ENCODE data around the gene IFNGR1. TPM values are rescaled to one million over a fixed set of nuclear protein-coding genes. Genes with fewer than 3 reads are reported as not detected.

The IFNGR1 gene
- total and polyA plus RNA-seq, 2 of the 13 experiments (the other 11 are each of a cell fraction or from before 2014, with no cell fraction given): 82.8 to 87.8 TPM

DNA sequence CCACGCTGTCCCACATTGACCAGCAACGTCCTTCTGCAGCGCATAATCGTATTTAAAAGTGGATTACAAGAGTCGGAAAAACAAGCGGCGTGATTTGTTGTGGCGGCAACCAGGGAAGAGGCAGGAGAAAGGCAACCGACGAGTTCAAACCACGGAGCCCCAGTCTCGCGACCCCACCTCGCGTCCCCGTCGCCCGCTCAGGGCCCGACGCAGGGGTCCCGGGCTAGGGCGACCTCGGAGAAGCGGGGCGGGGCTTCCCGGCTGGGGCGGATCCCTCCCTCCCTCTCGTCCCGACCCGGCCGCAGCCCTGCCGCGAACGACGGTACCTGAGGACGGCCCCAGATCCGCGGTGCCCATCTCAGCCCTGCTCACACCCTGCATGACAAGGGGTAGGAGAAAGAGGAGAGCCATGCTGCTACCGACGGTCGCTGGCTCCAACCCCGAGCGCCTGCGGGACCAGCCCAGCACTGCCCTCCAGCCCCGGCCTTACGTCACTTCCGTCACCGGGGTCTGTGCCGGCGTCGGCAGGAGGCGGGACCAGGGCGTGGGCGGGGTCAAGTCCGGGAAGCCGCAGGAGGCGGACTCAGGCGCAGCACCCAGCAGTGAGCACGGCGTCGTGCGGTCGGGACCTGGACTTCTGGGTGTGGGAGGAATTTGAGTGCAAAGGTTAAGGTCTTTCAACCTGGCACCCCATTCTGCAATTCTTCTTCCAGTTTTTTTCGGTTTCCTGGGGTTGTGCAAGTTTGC is at the start of gene IFNGR1 (continued):
- TF ChIP-seq HNF1B (CRISPR knock-in tag; IDR thresholded peaks at IDR 0.05) (peak; percentile 98), ATM (IDR thresholded peaks at IDR 0.05; ENCODE audit: borderline replicate concordance) (no peak), KLF13 (CRISPR knock-in tag; IDR thresholded peaks at IDR 0.05) (peak; percentile 54; the same call in 1 of the 2 replicates), PHF5A (CRISPR knock-in tag; IDR thresholded peaks at IDR 0.05; ENCODE audit: low read depth, unreplicated experiment) (peak; percentile 77), FOSL2 (CRISPR knock-in tag; IDR thresholded peaks at IDR 0.05) (peak; percentile 74; the same call in 1 of the 2 replicates), ESRRA (CRISPR knock-in tag; IDR thresholded peaks at IDR 0.05; ENCODE audit: low read depth) (peak; percentile 70; the same call in 1 of the 2 replicates), PAWR (CRISPR knock-in tag; IDR thresholded peaks at IDR 0.05; ENCODE audit: borderline replicate concordance) (no peak), FOXK2 (IDR thresholded peaks at IDR 0.05) (no peak), ZBTB7B (CRISPR knock-in tag; IDR thresholded peaks at IDR 0.05) (peak; percentile 84), ZBTB21 (CRISPR knock-in tag; IDR thresholded peaks at IDR 0.05) (0 out of 2 replicates have a peak, but pooled peaks have one; percentile 49), RNF219 (CRISPR knock-in tag; IDR thresholded peaks at IDR 0.05) (no peak; the same call in 1 of the 2 replicates), BCL6 (CRISPR knock-in tag; IDR thresholded peaks at IDR 0.05) (peak; percentile 81), ZNF572 (CRISPR knock-in tag; IDR thresholded peaks at IDR 0.05) (peak; percentile 93; the same call in 1 of the 2 replicates), ZBTB39 (CRISPR knock-in tag; IDR thresholded peaks at IDR 0.05) (0 out of 2 replicates have a peak, but pooled peaks have one; percentile 8), FOXC1 (CRISPR knock-in tag; IDR thresholded peaks at IDR 0.05; ENCODE audit: borderline replicate concordance) (peak; percentile 93), ZSCAN12 (CRISPR knock-in tag; IDR thresholded peaks at IDR 0.05) (peak; percentile 59; the same call in 1 of the 2 replicates)
- TF ChIP-seq, protein P1, sequence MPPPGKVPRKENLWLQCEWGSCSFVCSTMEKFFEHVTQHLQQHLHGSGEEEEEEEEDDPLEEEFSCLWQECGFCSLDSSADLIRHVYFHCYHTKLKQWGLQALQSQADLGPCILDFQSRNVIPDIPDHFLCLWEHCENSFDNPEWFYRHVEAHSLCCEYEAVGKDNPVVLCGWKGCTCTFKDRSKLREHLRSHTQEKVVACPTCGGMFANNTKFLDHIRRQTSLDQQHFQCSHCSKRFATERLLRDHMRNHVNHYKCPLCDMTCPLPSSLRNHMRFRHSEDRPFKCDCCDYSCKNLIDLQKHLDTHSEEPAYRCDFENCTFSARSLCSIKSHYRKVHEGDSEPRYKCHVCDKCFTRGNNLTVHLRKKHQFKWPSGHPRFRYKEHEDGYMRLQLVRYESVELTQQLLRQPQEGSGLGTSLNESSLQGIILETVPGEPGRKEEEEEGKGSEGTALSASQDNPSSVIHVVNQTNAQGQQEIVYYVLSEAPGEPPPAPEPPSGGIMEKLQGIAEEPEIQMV (CRISPR knock-in tag; IDR thresholded peaks at IDR 0.05; ENCODE audit: low read depth): no peak; the same call in 1 of the 2 replicates
- TF ChIP-seq, protein P2, sequence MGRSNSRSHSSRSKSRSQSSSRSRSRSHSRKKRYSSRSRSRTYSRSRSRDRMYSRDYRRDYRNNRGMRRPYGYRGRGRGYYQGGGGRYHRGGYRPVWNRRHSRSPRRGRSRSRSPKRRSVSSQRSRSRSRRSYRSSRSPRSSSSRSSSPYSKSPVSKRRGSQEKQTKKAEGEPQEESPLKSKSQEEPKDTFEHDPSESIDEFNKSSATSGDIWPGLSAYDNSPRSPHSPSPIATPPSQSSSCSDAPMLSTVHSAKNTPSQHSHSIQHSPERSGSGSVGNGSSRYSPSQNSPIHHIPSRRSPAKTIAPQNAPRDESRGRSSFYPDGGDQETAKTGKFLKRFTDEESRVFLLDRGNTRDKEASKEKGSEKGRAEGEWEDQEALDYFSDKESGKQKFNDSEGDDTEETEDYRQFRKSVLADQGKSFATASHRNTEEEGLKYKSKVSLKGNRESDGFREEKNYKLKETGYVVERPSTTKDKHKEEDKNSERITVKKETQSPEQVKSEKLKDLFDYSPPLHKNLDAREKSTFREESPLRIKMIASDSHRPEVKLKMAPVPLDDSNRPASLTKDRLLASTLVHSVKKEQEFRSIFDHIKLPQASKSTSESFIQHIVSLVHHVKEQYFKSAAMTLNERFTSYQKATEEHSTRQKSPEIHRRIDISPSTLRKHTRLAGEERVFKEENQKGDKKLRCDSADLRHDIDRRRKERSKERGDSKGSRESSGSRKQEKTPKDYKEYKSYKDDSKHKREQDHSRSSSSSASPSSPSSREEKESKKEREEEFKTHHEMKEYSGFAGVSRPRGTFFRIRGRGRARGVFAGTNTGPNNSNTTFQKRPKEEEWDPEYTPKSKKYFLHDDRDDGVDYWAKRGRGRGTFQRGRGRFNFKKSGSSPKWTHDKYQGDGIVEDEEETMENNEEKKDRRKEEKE (IDR thresholded peaks at IDR 0.05): no peak

Data from HepG2 (cell line).